ENCODE results near the gene REG4.
"Not testable (repeated sequence)": the region's sequence is repeated elsewhere in the genome, so short reads cannot be mapped to it uniquely, and the experiment has no call there.

REG4 gene

DNA sequence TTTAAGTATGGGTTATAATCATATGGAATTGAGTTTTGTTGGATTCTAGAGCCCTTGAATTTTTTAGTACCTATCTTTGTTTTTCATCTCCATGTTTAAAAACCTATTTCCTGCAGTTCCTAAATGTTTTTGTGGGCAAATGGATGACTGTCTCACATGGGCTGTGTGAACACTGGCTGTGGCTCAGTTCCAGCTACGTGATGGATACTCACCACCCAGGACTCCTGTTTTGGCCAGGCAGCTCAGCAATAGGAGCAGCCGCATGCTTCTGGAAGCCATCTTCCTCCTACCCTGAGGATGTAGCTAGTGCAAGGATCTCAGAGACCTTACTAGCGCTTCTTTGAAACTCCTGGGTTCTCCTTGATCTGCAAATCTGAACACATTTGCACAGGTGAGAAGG, 2.8 kb downstream of the REG4 start:
- FAIRE-seq = no peak
- no peak for DNase-seq (ENCODE audit: low spot score)

DNA sequence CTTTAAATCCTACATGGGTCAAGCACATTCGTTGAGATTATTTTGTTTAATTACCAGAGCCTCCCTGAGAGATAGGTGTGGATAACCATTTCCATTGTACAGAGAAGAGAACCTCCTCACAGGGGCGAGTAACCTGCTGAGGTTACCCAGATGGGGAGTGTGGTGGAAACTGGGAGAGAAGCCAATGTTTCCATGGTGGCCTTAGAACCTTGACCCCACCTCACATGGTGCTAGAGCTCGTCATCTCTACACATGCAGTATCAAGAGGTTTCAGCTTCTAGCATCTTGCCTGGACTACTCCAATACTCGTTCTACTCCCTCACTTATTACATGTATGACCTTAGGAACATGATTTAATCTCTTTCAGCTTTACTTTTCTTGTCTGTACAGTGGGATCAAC, 4.8 kb downstream of the REG4 start:
- FAIRE-seq = no peak
- no peak for DNase-seq (ENCODE audit: low spot score)

DNA sequence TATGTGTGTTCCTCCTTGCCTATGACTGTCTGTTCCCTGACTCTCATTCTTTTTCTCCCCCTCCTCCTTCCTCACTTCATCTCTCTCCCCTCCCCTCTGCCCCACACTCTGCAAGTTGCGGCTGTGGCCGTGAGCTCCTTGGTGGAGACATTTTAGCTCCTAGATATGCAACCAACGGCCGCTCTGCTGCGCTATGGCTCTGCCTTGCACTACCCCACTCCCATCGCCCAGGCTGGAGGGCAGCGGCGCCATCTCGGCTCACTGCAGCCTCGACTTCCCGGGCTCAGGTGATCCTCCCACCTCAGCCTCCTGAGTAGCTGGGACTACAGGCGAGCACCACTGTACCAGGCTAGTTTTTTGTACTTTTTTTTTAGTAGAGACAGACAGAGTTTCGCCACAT, 5.5 kb downstream of the REG4 start:
- DNase-seq (ENCODE audit: low spot score) (no peak), FAIRE-seq (no peak)

DNA sequence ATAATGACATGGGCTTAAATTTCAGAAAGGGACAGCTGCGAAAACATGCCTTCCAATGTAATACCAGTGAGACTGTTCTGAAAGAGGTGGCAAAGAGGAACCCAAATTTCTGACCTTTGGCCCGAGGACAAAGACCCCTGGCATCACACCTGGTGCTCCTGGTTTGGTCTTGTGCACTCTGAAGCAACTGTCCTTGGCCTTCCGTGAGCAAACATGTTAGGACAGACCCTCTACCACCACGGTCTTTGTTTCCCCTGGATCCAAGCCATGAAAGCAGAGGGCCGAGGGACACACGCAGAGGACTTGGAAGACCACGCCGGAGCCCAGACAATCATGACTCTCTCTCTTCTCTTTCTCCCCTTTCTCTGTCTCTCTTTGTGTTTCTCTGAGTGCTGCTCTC, 6.0 kb downstream of the REG4 start:
- DNase-seq (ENCODE audit: low spot score) (no peak), FAIRE-seq (no peak)

DNA sequence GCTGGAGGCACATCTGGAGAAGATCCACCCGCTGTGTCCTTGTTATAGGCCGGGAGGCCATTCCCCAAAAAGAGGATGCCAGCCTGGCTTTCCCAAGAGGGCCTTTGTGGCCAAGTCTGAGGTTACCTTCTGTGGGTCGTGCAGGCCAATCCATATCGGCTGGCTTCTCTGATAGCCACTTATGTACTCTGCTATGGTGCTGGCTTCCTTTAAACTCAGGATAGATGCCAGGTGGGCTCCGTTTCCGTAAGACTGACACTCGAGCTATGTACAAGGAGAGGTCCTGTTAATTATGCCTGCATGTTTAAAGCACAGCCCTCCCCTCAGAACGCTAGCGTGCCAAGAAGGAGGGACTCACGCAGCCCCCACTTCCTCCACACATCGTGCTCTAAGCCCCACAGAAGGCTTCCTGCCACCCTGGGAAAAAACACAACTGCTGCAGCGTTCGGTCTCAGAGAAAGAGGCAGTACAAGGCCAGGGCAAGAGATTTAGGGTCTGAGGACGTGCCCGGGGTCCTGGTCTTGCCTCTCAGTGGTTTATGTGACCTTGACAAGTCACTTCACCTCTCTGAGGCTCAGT, 11.6 kb downstream of the REG4 start:
- no peak for FAIRE-seq
- DNase-seq (ENCODE audit: low spot score) = no peak

DNA sequence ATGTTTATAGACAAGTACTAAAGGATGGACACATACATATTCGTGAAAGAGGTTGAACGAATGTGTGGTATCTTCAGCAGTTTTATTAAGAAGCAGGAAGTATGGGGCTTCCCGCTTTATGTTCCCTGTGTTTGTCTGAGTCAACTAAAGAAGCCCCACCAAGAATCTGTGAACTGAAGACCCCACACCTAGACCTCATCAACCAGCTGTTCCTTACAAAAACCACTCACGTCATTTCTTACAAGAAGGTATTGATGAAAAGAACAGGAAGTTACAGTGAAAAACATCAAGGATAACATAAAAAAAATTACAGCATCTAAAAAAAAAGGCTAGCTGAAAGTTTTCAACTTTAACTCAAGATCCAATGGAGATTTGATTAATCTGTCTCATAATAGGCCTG, 12.3 kb downstream of the REG4 start:
- DNase-seq (ENCODE audit: low spot score) (no peak), FAIRE-seq (no peak)

DNA sequence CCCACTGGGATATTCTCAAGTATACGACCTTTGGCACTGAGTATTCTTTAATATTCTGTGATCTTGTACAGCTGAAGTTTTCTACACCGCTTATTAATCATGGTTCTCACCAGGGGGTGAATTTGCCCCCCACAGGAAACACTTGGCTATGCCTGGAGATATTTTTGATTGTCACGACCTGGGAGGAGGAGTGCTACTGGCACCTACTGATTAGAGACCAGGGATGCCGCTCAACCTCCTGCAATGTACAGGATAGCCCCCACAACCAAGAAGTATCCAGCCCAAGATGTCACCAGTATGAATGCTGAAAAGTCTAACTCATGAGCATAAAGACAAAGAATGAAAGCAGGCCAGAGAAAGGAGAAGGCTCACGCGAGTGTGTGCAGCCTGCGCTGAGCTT, 13.7 kb downstream of the REG4 start:
- no peak for DNase-seq (ENCODE audit: low spot score)

DNA sequence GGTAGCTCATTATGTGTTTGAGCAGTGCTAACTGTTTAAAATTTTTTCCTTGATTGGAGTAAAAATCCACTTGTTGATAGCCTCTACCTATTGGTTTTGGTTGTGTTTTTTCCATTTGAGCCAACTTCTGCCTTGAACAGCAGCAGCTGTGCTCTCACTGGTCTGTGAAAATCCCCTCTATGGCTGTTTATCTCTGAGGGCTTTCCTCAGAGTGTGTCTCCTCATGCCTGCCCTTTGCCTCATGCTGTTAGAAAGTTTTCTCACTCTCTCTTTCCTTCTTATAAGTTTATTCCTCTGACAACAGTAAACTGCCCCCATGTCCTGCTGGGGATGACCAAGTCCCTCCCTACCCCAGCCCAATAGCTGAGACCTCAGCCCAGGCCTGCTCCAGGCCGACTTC, 14.1 kb downstream of the REG4 start:
- FAIRE-seq = no peak

More for the DNA sequence above, 13.7 kb downstream of the REG4 start:
- no peak for FAIRE-seq

DNA sequence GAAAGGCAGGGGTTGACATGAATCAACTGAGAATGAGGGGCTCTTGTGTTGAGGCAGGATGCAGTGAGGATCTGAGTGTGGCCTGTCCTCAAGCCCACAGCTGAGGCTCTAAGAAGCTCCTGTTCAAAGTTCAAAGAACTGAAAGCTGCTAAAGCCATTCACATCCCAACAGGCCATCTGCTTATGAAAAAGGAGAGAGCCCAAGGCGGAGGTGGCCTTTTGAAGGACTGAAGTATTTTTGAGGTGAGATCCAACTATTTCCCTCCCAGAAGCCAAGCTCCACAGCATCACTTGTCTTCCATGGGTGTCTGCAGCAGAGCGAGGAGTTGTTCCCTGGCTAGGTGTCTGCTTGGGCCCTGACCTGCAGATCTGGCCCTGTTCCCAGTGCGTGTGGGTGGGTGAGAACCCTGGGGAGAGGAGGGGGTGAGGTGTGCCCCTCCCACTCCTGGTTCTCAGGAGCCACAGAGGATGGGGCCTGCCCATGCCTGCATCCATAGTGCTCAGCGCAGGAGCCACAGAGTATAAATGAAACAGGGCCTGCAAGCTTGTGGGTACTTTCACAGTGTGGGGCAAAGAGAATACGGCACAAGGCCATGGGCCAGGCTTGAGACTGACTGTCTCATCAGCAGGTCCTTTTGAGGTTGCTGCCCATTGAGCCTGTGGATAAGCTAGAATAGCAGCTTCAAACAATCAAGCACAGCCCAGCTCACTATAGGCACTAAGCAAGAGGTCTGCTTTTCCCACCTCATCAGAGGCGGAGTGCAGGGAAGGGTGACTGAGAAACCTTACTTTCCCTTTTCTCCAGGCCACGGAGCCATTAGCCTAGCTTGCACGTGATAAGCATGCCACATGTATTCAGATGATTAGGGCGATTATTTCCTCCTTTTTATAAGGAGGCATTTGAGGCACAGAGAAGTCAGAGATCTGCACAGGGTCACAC, 15.7 kb downstream of the REG4 start:
- peak; percentile 40 for DNase-seq (ENCODE audit: low spot score)
- no peak for FAIRE-seq

More for the DNA sequence above, 14.1 kb downstream of the REG4 start:
- DNase-seq (ENCODE audit: low spot score) = no peak

DNA sequence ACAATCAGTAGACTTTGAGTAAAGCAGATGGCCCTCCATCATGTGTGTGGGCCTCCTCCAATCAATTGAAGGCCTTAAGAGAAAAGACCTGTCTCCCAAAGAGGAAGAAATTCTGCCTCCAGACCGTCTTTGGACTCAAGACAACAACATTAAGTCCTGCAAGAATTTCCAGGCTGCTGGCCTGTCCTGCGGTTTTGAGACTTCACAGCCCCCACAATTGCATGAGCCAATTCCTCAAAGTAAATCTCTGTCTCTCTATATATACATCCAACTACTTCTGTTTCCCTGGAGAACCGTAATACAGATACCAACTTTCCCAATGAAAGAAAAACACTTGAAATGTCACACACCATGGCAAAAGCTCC, 16.4 kb downstream of the REG4 start:
- FAIRE-seq = no peak

DNA sequence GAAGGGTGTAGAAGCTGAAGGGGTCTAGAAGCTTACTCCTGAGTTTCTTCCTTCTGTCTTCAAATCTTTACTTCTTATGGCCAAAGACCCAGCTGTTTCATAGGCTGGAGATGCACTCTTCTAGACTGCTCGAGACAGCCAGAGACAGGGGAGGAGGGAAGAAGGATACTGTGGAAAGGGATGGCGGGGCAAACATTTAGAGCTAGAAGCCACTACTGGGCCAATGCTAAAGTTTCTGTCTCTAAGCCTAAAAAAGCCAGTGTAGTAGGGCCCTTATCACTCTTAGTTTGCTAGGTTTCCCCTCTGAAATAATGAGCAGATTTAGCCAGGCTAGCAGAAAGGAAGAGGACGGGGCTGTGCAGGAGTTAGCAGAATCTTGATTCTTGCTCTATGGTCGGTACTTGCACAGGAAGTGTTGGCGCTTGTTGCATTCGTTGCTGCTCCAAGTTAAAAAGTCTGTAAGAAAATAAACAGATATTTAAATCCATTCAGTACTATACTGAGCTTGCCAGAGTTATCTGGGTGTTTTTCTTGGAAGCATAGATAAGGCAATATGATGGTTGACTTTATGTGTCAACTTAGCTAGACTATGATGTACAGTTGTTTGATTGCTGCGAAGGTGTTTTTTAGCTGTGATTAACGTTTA, 16.9 kb downstream of the REG4 start:
- no peak for FAIRE-seq

More for the DNA sequence above, 16.4 kb downstream of the REG4 start:
- no peak for DNase-seq (ENCODE audit: low spot score)

DNA sequence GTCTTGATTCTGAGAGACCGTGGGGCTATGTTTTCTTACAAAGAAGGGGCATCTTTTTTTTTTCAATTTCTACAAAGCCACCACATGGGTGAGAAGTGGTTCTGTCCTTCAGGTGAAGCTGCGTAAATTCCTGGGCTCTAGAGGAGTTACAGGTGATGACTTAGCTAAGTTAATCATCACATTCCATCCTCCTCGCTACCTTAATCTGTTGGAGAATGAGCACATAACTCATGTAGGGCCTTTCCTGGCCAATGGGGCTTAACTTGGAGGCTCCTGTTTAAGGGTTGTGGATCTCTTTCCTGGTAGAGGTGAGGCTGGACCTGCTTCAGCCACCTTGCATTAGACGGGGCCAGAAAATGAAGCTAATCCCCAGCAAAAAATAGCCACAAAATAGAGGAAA, 19.9 kb downstream of the REG4 start:
- DNase-seq (ENCODE audit: low spot score) = no peak
- no peak for FAIRE-seq

More for the DNA sequence above, 16.9 kb downstream of the REG4 start:
- DNase-seq (ENCODE audit: low spot score) = no peak

DNA sequence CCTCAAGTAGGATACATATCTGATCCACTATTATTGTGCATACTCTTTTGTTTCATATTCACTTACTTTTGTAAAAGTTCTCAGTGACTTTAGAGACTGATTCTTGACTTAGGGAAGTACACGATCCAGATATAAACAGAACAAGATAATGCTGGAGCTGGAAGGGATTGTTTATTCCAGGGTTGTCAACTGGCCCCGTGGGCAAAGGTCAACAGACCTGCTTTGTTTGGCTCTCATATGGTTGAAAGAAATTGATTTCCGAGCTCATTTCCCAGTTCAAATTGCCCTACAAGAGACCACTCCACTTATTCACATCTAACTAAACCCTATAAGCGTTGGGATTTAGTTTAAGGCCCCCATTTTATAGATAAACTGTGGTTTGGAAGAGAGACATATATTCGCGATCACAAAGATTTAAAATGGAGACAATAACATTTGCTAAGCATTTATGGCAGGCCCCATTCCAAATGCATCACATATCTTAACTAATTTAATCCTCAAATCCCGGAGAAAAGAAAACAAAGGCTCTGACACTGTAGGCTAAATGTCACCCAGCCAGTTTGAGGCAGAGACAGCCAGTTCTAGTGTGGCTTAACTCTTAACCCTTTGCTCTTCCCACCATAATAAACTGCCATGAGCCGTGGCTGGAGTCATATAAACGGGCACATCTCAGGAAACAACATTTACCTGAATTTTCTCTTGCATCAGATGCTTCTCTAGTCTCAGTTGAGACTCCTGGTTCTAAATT, 20.6 kb downstream of the REG4 start:
- DNase-seq (ENCODE audit: low spot score) (no peak), FAIRE-seq (no peak)

DNA sequence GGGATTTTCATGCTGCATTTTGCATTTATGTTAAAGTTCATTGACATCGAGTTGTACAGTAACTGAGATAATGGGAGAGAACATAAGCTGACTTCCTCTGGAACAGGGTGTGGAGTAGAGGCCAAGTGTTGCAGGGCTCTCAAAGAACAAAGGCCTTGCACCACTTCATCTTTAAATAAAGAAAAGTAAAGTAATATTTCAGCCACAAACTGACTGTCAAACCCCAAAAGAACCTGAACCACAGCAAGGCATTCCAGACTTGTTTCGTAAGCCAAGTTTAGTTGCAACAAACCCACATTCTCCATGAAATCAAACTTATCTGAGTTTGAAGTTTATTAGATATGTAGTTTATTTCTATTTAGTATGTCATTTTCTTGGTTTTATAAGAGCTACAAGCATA, 23.5 kb downstream of the REG4 start:
- no peak for FAIRE-seq
- peak; percentile 75 for DNase-seq (ENCODE audit: low spot score)

DNA sequence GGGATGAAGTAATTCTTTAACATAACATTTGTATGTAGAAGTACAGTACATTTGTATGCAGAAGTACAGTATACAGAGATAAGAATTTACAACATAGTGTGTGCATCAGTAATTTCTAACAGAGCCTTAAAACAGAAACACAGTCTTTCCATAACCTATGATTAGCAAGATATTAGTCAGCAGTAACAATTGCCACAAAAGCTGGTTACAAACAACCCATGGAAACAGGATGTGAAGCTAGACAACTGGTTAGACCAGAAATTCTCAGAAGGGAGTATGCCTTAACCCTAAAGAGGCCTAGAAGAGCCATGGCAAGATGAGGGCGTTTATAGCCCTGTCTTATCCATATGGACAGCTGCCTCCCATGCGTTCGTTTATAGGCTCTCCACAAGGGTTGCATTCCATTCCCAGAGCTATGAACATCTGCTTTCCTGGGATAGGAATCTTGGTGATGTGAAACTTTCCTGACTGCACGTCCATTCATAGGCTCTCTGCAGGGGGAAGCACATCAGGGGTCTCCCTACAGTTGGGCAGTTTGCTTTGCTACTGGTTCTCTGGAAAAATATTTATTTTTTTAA, 24.7 kb downstream of the REG4 start:
- DNase-seq (ENCODE audit: low spot score) = not testable (repeated sequence)

DNA sequence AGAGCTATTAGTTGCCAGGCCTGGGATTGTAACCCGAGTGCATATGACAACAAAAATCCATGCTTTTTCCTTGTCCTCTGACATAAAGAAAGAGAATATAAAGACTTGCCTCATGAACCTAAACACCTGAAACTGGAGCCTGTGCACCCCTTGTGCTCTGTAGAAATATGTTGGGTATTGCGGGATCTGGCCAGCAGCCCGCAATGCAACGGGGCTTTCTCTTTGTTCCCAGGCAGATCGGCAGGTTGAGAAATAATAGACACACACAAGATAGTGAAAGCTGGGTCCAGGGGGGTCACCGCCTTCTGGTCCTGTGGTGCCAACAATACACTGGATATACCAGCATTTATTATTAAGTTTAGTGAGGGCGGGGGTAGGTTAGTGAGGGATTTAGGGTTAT, 25.2 kb downstream of the REG4 start:
- not testable (repeated sequence) for FAIRE-seq; DNase-seq (ENCODE audit: low spot score)

More for the DNA sequence above, 24.7 kb downstream of the REG4 start:
- not testable (repeated sequence) for FAIRE-seq

DNA sequence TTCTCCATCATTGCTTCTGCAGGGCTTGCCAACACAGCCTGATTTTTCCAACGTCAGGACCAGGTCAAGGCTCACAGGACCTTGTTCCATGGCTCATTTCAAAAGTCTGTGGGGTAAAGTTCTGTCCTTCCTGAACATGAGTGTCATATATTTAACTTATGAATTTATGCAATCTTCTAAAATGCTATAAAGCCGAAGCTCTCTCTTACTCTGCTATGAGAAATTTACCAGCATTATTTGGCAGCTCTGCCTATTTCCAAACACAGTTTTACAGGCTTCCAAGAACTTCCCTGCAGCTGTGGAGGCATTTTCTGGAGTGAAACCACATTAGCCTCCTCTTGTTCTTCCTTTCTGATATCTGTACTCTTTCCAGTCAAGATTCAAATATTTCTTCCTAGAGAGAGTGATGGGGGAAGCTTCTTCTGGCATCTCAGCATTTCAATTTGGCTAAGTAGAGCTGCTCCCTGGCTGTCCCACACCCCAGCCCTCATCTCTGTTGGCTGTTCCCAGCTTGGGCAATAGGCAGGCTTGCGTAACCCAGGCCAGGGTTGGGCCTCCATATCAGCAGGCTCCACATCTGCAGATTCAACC, 27.0 kb downstream of the REG4 start:
- no peak for DNase-seq (ENCODE audit: low spot score)
- FAIRE-seq = no peak

DNA sequence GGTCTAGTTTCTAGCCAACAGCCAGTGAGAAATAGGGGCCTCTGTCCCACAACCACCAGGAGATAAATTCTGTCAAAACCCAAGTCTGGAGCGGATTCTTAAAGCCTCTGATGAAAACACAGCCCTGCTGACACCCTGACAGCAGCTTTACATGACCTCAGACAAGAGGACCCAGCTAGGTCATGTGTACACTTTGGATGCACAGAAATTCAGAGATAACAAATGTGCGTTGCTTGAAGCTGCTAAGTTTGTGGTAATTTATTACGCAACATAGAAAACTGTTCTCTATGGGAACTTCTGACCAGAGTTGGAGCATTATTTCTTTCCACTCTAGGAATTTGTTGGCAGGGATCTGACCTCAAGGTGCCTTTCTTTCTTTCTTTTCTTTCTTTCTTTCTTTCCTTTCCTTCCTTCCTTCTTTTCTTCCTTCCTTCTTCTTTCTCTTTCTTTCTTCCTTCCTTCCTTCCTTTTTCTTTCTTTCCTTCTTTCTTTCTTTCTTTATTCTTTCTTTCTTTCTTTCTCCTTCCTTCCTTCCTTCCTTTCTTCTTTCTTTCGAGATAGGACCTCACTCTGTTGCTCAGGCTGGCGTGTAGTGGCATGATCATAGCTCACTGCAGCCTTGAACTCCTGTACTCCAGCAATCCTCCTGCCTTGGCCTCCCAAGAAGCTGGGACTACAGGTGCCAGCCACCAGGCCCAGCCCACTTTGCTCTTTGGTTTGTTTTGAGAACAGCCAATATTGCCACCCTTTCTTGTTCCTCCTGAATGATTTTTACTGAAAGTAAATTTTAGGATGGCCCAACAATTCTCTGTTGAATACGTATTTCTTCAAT, 27.7 kb downstream of the REG4 start:
- DNase-seq (ENCODE audit: low spot score) (no peak), FAIRE-seq (no peak)

DNA sequence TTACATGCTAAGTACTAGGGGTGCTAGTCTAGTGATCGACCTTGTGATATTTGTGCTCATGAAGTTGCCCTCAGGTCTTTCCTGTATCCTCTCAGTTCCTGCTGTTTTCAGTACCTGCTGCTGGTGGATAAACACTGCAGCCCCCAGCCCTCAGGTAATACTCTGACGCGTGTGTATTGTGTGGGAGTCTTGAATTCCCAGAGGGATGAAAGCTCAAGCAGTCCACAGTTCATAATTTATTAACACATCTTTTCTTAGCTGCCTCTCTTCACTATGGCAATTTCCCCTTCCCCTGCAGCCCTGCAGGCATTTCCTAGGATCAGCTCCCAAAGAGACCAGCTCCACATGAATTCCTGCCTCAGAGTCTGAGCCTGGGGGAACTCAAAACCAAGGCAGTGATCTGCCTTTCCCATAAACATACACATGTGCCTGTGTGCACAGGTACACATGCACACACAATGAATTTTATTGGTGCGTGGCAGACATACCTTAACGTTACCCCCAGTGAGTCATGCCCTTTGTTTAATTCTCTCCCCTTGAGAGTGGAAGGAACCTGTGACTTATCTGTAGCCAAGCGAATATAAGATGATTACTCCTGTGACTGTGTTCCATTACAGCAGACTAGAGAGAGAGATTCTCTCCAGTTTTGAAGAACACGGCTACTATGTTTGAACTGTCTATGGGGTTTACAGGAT, 28.5 kb downstream of the REG4 start:
- FAIRE-seq (peak; percentile 77), DNase-seq (ENCODE audit: low spot score) (peak; percentile 49)
